ENCODE measurements around the gene RHBDF1.

Gene RHBDF1

DNA sequence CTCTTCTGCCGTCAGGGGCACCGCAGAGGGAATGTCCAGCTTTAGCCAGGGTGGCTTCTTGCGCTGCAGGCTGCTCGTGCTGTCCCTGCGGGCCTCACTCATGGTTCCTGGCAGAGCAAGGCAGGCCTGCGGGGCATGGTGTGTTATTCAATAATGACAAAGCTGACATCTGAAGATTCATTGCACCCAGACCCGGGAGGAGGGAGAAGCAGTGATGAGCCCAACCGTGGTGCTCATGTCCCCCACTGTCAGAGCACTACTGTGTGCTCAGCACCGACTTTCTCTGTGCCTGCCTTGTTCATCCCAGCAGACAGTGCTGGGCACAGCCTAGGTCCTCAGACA, 7.5 kb downstream of the RHBDF1 start:
- Histone ChIP-seq H3K36me3 (ENCODE audit: insufficient read depth, low read length) (peaks cover under 1% of the 10 kb centered on the region; the same call in 1 of the 2 replicates), H3K4me3 (ENCODE audit: low read depth, low read length) (no peak overlapping the region), H3K27ac (ENCODE audit: low read depth, low read length) (no peak overlapping the region), H2AFZ (ENCODE audit: low read length, unreplicated experiment) (no peak overlapping the region), H3K4me1 (ENCODE audit: control insufficient read depth, insufficient read depth, low read length, unreplicated experiment) (peaks cover 27% of the 10 kb centered on the region), H3K27me3 (ENCODE audit: insufficient read depth, low read length) (no peaks in the 10 kb centered on the region), H3K79me2 (ENCODE audit: control insufficient read depth, insufficient read depth, low read length, unreplicated experiment) (peaks cover 43% of the 10 kb centered on the region)

DNA sequence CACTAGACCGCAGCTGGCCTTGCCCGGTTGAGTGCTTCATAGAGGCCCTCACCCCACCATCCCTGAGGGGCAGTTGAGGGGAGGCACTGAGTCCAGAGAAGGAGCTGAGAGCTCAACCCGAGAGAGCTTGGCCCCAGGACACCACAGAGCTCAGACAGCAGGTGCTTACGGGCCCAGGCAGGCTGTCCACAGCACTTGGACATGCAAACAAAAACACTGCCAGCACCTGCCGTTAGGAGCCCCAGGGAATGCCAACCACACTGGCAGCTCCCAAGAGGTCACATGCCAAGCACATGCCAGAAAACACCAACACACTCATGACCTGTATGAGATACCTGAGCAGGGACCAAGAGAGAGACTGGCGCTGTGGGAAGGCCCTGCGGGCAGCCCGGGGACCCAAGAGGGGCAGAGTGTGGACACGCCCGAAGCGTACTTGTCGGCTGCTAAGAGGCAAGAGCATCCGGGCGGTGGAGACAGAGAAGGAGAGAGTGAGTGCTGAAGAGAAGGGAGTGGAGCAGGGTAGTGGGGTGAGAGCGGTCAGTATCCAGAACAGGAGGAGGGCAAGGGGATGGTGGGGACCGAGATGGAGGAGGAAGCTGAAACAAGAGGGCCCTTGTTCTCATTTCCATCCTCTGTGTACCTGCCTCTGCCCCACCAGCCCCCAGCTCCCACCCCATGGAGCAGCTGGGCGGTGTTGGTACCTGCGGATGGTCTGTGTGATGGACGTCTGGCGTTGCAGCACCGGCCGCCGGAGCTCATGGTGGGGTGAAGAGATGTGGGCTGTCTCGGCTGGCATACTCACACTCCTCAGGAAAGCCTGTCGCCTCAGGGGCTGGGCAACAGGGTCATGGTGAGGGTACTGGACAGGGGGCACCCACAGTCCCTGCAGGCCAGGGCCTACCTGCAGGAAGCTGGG, 8.2 kb downstream of the RHBDF1 start:
- Histone ChIP-seq H3K36me3 (ENCODE audit: insufficient read depth, low read length) (peaks cover 5% of the 10 kb centered on the region; the same call in 1 of the 2 replicates), H3K27ac (ENCODE audit: low read depth, low read length) (no peak overlapping the region), H2AFZ (ENCODE audit: low read length, unreplicated experiment) (no peak overlapping the region), H3K79me2 (ENCODE audit: control insufficient read depth, insufficient read depth, low read length, unreplicated experiment) (peaks cover 37% of the 10 kb centered on the region), H3K27me3 (ENCODE audit: insufficient read depth, low read length) (no peaks in the 10 kb centered on the region), H3K4me1 (ENCODE audit: control insufficient read depth, insufficient read depth, low read length, unreplicated experiment) (peaks cover 21% of the 10 kb centered on the region), H3K4me3 (ENCODE audit: low read depth, low read length) (no peak overlapping the region)

DNA sequence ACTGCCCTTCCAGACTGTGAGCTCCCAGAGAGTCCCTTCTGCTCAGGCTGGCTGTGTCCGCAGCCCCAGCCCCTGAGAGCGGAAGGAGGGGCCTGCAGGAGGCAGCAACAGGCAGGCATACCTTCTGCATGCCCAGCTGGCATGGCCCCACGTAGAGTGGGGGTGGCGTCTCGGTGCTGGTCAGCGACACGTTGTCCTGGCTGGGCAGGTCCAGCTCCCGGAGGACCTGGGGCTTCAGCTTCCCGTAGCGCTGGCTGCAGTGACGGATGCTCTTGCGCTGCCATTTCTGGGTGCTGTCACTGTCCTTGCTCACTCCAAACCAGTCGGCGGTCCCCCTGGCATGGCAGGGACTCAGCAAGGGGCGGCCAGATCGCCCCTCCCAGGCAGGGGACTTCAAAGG, 9.0 kb downstream of the RHBDF1 start:
- no peak overlapping the region for H2AFZ ChIP-seq (ENCODE audit: low read length, unreplicated experiment)
- peaks cover 5% of the 10 kb centered on the region; the same call in 1 of the 2 replicates for H3K36me3 ChIP-seq (ENCODE audit: insufficient read depth, low read length)
- H3K27me3 ChIP-seq (ENCODE audit: insufficient read depth, low read length) = no peaks in the 10 kb centered on the region
- H3K4me1 ChIP-seq (ENCODE audit: control insufficient read depth, insufficient read depth, low read length, unreplicated experiment) = peaks cover 13% of the 10 kb centered on the region
- H3K27ac ChIP-seq (ENCODE audit: low read depth, low read length) = no peak overlapping the region
- H3K79me2 ChIP-seq (ENCODE audit: control insufficient read depth, insufficient read depth, low read length, unreplicated experiment) = peaks cover 30% of the 10 kb centered on the region
- no peak overlapping the region for H3K4me3 ChIP-seq (ENCODE audit: low read depth, low read length)

DNA sequence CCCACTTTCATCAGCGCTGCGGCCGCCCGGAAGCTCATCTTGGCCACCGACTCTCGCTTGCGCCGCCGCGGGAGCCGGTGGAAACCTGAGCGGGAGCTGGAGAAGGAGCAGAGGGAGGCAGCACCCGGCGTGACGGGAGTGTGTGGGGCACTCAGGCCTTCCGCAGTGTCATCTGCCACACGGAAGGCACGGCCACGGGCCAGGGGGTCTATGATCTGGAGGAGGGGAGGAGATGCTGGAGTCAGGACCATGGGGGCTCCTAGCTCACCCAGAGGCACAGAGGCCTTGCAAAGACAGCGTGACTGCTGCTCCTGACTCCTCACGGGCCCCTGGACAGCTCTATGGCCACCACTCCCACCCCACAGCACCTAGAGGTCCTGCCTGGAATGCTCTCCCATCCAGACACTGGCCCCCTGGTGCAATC, 9.5 kb downstream of the RHBDF1 start:
- H3K36me3 ChIP-seq (ENCODE audit: insufficient read depth, low read length) = peaks cover 10% of the 10 kb centered on the region; the same call in 1 of the 2 replicates
- H3K79me2 ChIP-seq (ENCODE audit: control insufficient read depth, insufficient read depth, low read length, unreplicated experiment) = peaks cover 26% of the 10 kb centered on the region
- no peak overlapping the region for H2AFZ ChIP-seq (ENCODE audit: low read length, unreplicated experiment)

DNA sequence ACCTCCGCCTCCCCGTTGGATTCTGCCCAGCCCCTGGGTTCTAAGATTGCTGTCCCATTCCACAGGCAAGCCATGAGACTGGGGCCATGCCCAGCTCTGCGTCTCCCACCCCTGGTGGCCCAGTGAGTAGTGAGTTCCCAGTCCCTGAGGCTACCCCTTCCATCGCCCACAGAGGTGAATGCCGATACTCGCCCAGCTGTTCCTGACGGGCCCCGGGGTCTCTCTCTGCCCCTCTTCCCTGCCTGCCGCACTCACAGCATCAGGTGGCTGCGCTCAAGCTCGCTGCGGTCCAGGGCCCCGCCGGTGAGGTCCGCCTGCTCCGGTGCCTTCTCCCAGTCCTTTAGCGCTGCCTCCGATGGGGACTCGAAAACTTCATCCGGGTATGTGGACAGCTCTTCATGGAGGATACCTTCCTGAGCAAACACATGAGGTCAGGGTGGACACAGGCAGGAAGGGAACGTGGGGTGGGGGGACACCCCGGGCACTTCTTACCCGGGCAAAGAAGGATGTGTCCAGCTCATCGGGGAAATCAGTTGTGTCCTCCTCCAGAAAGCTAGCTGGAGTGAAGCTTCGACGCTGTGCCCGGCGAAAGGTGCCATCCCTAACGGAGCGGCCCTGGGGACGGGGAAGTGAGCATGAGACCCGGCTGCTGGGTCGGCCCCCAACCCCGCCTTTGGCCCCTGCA, 10.0 kb downstream of the RHBDF1 start:
- Histone ChIP-seq H3K36me3 (ENCODE audit: insufficient read depth, low read length) (peaks cover 12% of the 10 kb centered on the region; the same call in 1 of the 2 replicates), H3K4me3 (ENCODE audit: low read depth, low read length) (no peak overlapping the region), H3K79me2 (ENCODE audit: control insufficient read depth, insufficient read depth, low read length, unreplicated experiment) (peaks cover 21% of the 10 kb centered on the region), H3K27ac (ENCODE audit: low read depth, low read length) (no peak overlapping the region), H3K27me3 (ENCODE audit: insufficient read depth, low read length) (no peaks in the 10 kb centered on the region), H2AFZ (ENCODE audit: low read length, unreplicated experiment) (no peak overlapping the region), H3K4me1 (ENCODE audit: control insufficient read depth, insufficient read depth, low read length, unreplicated experiment) (peaks cover 10% of the 10 kb centered on the region)

More for the DNA sequence above, 9.5 kb downstream of the RHBDF1 start:
- no peak overlapping the region for H3K27ac ChIP-seq (ENCODE audit: low read depth, low read length)
- H3K4me3 ChIP-seq (ENCODE audit: low read depth, low read length) = no peak overlapping the region
- no peaks in the 10 kb centered on the region for H3K27me3 ChIP-seq (ENCODE audit: insufficient read depth, low read length)
- peaks cover 10% of the 10 kb centered on the region for H3K4me1 ChIP-seq (ENCODE audit: control insufficient read depth, insufficient read depth, low read length, unreplicated experiment)

DNA sequence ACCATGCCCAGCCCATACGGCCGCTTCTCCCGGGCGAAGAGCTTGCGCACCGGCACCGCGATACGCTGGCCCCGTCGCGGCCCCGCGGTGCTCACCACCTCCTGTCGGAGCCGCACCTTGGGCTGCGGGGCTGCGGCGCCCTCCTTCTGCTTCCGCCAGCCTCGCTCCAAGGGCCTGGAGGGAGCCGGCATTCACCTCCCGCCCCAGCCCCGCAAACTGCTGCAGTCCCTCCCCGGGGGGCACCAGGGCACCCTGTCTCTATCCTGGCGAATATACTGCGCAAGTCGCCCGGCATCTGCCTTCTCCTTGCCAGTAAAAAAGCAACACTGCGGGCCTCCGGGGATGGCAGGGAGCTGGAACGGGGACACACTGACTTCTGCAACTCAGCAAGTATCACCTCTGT, 10.6 kb downstream of the RHBDF1 start:
- Histone ChIP-seq H3K79me2 (ENCODE audit: control insufficient read depth, insufficient read depth, low read length, unreplicated experiment) (peaks cover 17% of the 10 kb centered on the region), H3K27ac (ENCODE audit: low read depth, low read length) (no peak overlapping the region), H3K36me3 (ENCODE audit: insufficient read depth, low read length) (peaks cover 17% of the 10 kb centered on the region; the same call in 1 of the 2 replicates), H3K4me3 (ENCODE audit: low read depth, low read length) (no peak overlapping the region), H3K4me1 (ENCODE audit: control insufficient read depth, insufficient read depth, low read length, unreplicated experiment) (peaks cover 10% of the 10 kb centered on the region), H2AFZ (ENCODE audit: low read length, unreplicated experiment) (no peak overlapping the region), H3K27me3 (ENCODE audit: insufficient read depth, low read length) (no peaks in the 10 kb centered on the region)

DNA sequence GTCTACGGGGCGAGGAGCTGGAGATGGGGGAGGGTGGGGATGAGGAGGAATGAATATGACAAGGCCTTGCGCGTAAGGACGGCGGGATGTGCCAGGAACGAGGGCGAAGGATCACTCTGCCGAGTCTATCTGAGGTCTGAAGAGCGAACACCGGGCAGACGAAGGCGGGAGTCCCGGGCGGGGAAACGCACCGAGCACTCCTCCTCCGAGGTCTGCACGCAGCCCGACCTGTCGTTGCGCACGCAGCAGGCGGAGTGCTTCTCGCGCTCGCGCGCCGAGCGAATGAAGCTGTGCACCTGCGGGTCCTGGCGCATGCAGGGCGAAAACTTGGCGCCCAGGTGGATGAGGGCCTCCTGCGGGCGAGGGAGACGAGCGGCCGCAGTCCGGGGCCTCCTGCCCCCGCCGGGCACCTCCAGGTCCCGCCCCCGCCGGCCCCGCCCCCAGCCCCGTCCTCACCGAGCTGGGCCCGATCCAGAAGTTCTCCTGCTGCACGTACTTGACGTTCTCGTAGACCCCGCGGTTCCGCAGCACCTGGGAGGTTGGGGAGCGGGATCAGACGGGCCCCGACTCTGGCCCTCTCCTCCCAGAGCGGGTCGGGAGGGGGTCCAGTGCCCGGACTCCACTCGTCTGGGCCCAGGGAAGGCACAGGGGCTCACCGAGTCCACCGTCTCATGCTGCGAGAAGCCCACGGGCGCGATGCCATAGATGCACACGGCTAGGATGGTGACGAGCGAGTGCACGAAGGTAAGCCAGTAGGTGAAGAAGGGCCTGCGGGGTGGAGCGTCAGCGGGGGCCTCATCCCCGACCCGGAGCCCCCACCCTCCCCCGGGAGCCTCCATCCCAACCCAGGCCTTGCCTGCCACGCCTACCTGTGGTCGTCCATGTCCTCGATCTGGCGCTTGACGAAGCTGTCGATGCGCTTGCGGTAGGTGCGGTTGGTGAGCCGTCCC, 11.2 kb downstream of the RHBDF1 start:
- Histone ChIP-seq H3K79me2 (ENCODE audit: control insufficient read depth, insufficient read depth, low read length, unreplicated experiment) (peaks cover 10% of the 10 kb centered on the region), H2AFZ (ENCODE audit: low read length, unreplicated experiment) (no peak overlapping the region), H3K27ac (ENCODE audit: low read depth, low read length) (no peak overlapping the region), H3K27me3 (ENCODE audit: insufficient read depth, low read length) (no peaks in the 10 kb centered on the region), H3K36me3 (ENCODE audit: insufficient read depth, low read length) (peaks cover 22% of the 10 kb centered on the region; the same call in 1 of the 2 replicates), H3K4me1 (ENCODE audit: control insufficient read depth, insufficient read depth, low read length, unreplicated experiment) (peaks cover 8% of the 10 kb centered on the region), H3K4me3 (ENCODE audit: low read depth, low read length) (no peak overlapping the region)

DNA sequence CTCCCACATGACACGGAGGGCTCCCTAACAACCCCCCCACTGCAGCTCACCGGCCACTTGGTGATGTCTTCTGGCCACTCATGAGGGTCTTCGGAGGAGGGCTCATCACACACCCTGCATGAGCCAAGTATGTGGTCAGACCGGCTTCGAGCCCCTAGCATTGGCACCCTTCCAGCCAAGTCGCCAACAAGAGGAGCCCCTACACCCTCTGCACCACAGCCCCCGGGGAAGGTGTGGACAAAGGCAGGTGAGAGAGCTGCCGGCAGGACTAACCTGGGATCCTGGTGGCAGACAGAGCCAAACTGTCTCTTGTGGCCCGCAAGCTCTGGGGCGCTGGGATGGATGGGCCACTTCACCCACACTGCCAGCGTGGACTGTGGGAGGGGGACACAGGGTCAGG, 12.3 kb downstream of the RHBDF1 start:
- no peak overlapping the region for H2AFZ ChIP-seq (ENCODE audit: low read length, unreplicated experiment)
- peaks cover 3% of the 10 kb centered on the region for H3K4me1 ChIP-seq (ENCODE audit: control insufficient read depth, insufficient read depth, low read length, unreplicated experiment)
- H3K79me2 ChIP-seq (ENCODE audit: control insufficient read depth, insufficient read depth, low read length, unreplicated experiment) = peaks cover 3% of the 10 kb centered on the region
- H3K4me3 ChIP-seq (ENCODE audit: low read depth, low read length) = no peak overlapping the region
- H3K27me3 ChIP-seq (ENCODE audit: insufficient read depth, low read length) = no peaks in the 10 kb centered on the region
- no peak overlapping the region for H3K27ac ChIP-seq (ENCODE audit: low read depth, low read length)
- peaks cover 23% of the 10 kb centered on the region; the same call in 1 of the 2 replicates for H3K36me3 ChIP-seq (ENCODE audit: insufficient read depth, low read length)

DNA sequence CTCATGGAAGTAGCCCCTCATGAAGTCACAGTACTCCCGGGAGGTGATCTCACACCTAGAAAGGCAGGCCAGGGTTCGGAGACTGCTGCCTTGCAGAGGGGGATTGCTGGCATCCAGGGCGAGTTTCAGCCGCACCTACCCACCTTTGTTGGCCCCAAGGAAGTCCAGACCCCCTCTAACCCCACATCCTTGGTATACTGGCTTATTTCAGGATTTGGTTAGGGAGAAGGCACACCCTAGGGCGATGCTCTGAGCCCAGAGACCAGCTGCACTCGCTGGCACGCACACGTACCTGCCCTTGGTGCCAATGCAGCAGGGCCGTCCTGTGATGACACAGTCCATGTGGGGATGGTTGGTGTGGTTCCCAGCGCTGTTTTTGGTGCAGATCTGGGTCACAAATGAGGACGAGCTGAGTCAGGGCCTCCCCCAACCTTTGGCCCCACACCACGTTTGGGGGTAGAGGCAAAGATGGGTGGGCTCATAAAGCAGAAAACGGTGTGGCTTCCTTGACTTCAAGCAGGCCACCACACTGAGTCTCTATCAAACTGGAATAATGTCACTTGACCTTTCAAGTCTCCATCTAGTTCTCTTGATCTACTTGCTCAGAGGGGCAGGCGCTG, 12.9 kb downstream of the RHBDF1 start:
- peaks cover 3% of the 10 kb centered on the region for H3K4me1 ChIP-seq (ENCODE audit: control insufficient read depth, insufficient read depth, low read length, unreplicated experiment)

More for the DNA sequence above, 12.9 kb downstream of the RHBDF1 start:
- Histone ChIP-seq H3K36me3 (ENCODE audit: insufficient read depth, low read length) (peaks cover 23% of the 10 kb centered on the region; the same call in 1 of the 2 replicates), H3K27me3 (ENCODE audit: insufficient read depth, low read length) (no peaks in the 10 kb centered on the region), H3K4me3 (ENCODE audit: low read depth, low read length) (no peak overlapping the region), H3K79me2 (ENCODE audit: control insufficient read depth, insufficient read depth, low read length, unreplicated experiment) (no peaks in the 10 kb centered on the region), H2AFZ (ENCODE audit: low read length, unreplicated experiment) (no peak overlapping the region), H3K27ac (ENCODE audit: low read depth, low read length) (no peak overlapping the region)

Measured in ACC112 (cell line).